Endothelial cell of umbilical vein (primary cell): ENCODE measurements around the gene PRL. TPM values are rescaled to one million over a fixed set of nuclear protein-coding genes. Genes with fewer than 3 reads are reported as not detected.

ENCODE experiments used
- BruUV-seq: library from RNA; stranded (reverse); fragments of 400-500 nt; replicated peaks from 2 replicates; lab custom pipeline; 2021; lab: Mats Ljungman, UMichigan
- CTCF ChIA-PET: fragments of 300-600, 350-600 bp; sonication (Branson Sonifier 250); formaldehyde crosslinking; loops from one replicate; lab custom pipeline; 2021; ENCODE audit warnings: antibody characterized with exemption, inconsistent platforms; lab: Charles Lee
- POLR2A ChIA-PET: fragments of 300-600, 350-600 bp; sonication (Branson Sonifier 250); formaldehyde crosslinking; loops from one replicate; lab custom pipeline; 2021; ENCODE audit warnings: antibody characterized with exemption, inconsistent platforms; lab: Charles Lee
- DNase-seq: peaks from one replicate; pipeline ENCODE4 v3.0.0-alpha.2; 2011; ENCODE audit warnings: low read depth, low spot score
- FAIRE-seq: peaks from 2 replicates; lab custom pipeline; 2011; peaks lifted over from hg19 to GRCh38; lab: Jason Lieb, UNC
- H2AFZ ChIP-seq: 2 replicates; pipeline ENCODE4 v1.6.0; 2012; ENCODE audit warnings: low read depth, low read length, control low read depth, inconsistent platforms
- H3K27ac ChIP-seq: 2 replicates; pipeline ENCODE4 v1.5.1; 2011; ENCODE audit warnings: low read depth, mild to moderate bottlenecking, control low read depth, low read length, moderate library complexity; ENCODE audit not compliant: insufficient read depth
- H3K27me3 ChIP-seq, 2 experiments: 2 replicates each; pipeline versions ENCODE4 v1.6.0 to v1.6.1; 2011; ENCODE audit warnings: low read length in 2 of 2, mixed read lengths in 1 of 2; ENCODE audit not compliant: control insufficient read depth in 2 of 2, insufficient read depth in 2 of 2
- H3K36me3 ChIP-seq, 2 experiments: 2 replicates in 1 of 2; 3 replicates in 1 of 2; pipeline ENCODE4 v1.5.1; 2011; ENCODE audit warnings: low read length in 2 of 2, mild to moderate bottlenecking in 1 of 2, moderate library complexity in 1 of 2; ENCODE audit not compliant: control insufficient read depth in 2 of 2, insufficient read depth in 2 of 2; ENCODE audit errors: extremely low read depth in 1 of 2
- H3K4me1 ChIP-seq: 3 replicates; pipeline ENCODE4 v1.5.1; 2011; ENCODE audit warnings: mild to moderate bottlenecking, low read length; ENCODE audit not compliant: control insufficient read depth, insufficient read depth; ENCODE audit errors: extremely low read depth
- H3K4me2 ChIP-seq: 2 replicates; pipeline ENCODE4 v1.6.1; 2011; ENCODE audit warnings: low read length, control low read depth, mixed read lengths; ENCODE audit not compliant: insufficient read depth
- H3K4me3 ChIP-seq, 3 experiments: fragments of 200-600 bp in 1 of 3; sonication (generic), shearing (Covaris generic) in 1 of 3; replicated peaks in 1 of 3; 2 replicates each; pipeline ENCODE4 v1.5.1; 2011 to 2016; ENCODE audit warnings: control low read depth in 3 of 3, low read length in 3 of 3, mild to moderate bottlenecking in 2 of 3, inconsistent platforms in 1 of 3, low read depth in 1 of 3, moderate library complexity in 1 of 3; ENCODE audit not compliant: insufficient read depth in 1 of 3
- H3K79me2 ChIP-seq: 2 replicates; pipeline ENCODE4 v1.6.0; 2012; ENCODE audit warnings: low read length, inconsistent platforms; ENCODE audit not compliant: control insufficient read depth, insufficient read depth
- H3K9ac ChIP-seq: replicated peaks from 2 replicates; pipeline ENCODE3; 2011; ENCODE audit warnings: low read length, control low read depth; ENCODE audit not compliant: insufficient read depth; ENCODE audit errors: extremely low read depth
- H3K9me1 ChIP-seq: replicated peaks from 3 replicates; pipeline ENCODE4 v1.6.0; 2011; ENCODE audit warnings: mild to moderate bottlenecking, low read length; ENCODE audit not compliant: control insufficient read depth, insufficient read depth; ENCODE audit errors: extremely low read depth
- H3K9me3 ChIP-seq: replicated peaks from 2 replicates; pipeline ENCODE4 v1.5.1; 2012; ENCODE audit warnings: low read length, inconsistent platforms; ENCODE audit not compliant: control insufficient read depth, insufficient read depth
- H4K20me1 ChIP-seq: replicated peaks from 2 replicates; pipeline ENCODE3; 2011; ENCODE audit warnings: mild to moderate bottlenecking, low read length; ENCODE audit not compliant: control insufficient read depth, insufficient read depth; ENCODE audit errors: extremely low read depth
- EZH2 ChIP-seq: IDR thresholded peaks from 2 replicates; pipeline ENCODE4 v1.6.1; 2012; ENCODE audit warnings: borderline replicate concordance, low read depth, mild to moderate bottlenecking, moderate library complexity, low read length, inconsistent platforms; ENCODE audit not compliant: severe bottlenecking
- FOS ChIP-seq: IDR thresholded peaks from 2 replicates; pipeline ENCODE4 v1.6.1; 2011; ENCODE audit warnings: mild to moderate bottlenecking, low read length, moderate library complexity, borderline replicate concordance; ENCODE audit not compliant: insufficient read depth
- GATA2 ChIP-seq: IDR thresholded peaks from 2 replicates; pipeline ENCODE4 v1.7.0; 2011; ENCODE audit warnings: low read depth, mild to moderate bottlenecking, moderate library complexity, mixed read lengths, low read length; ENCODE audit not compliant: insufficient read length, insufficient read depth
- JUN ChIP-seq: IDR thresholded peaks from 2 replicates; pipeline ENCODE4 v1.6.1; 2011; ENCODE audit warnings: borderline replicate concordance, low read depth; ENCODE audit not compliant: insufficient read length, insufficient read depth
- MYC ChIP-seq: IDR thresholded peaks from one replicate; pipeline ENCODE4 v1.6.1; 2011; ENCODE audit warnings: mild to moderate bottlenecking, low read depth, low read length
- POLR2A ChIP-seq: IDR thresholded peaks from 2 replicates; pipeline ENCODE4 v1.6.1; 2012; ENCODE audit warnings: low read depth, mild to moderate bottlenecking, control low read depth, low read length
- POLR2AphosphoS5 ChIP-seq: IDR thresholded peaks from 2 replicates; pipeline ENCODE4 v1.6.1; 2012; ENCODE audit warnings: low read depth, mild to moderate bottlenecking, control low read depth, low read length, moderate library complexity; ENCODE audit not compliant: insufficient read depth
- dilution Hi-C: fragments of 300-500 bp; cut with MboI; formaldehyde crosslinking; loops from one replicate; pipeline ENCODE4 v1.15.0; 2019; ENCODE audit warnings: low sequenced_read_pairs; ENCODE audit not compliant: extremely low pct_ligation_motif_present
- intact Hi-C: fragments of 100-400 bp; cut with micrococcal nuclease; formaldehyde crosslinking; loops from one replicate; pipeline ENCODE4 v1.10.0; 2022
- polyA plus RNA-seq, 4 experiments: library from polyadenylated mRNA; depleted of rRNA in 3 of 4; stranded (reverse) in 3 of 4; unstranded in 1 of 4; fragments of >200 nt; gene quantifications; 2 replicates each; pipeline versions ENCODE4 v1.2.1 to v1.2.3, GENCODE V29; 2011 to 2012; ENCODE audit warnings: missing spikeins in 1 of 4
- total RNA-seq: library from RNA; stranded (reverse); gene quantifications from 2 replicates; pipeline ENCODE4 v1.2.3, GENCODE V29; 2021
- TF ChIP-seq, protein P1 (sequence below), 2 donors: IDR thresholded peaks; 1 replicate in 1 of 2; 2 replicates in 1 of 2; pipeline ENCODE4 v1.5.1; 2011; ENCODE audit warnings: low read length in 2 of 2, mild to moderate bottlenecking in 2 of 2, moderate library complexity in 2 of 2, control low read depth in 1 of 2, inconsistent platforms in 1 of 2, low read depth in 1 of 2; ENCODE audit not compliant: insufficient read depth in 1 of 2; ENCODE audit errors: extremely low read depth in 1 of 2
- TF ChIP-seq, protein P2 (sequence below): IDR thresholded peaks from 2 replicates; pipeline ENCODE4 v1.6.1; 2011; ENCODE audit not compliant: insufficient read depth, insufficient read length

Gene PRL
- total and polyA plus RNA-seq, 2 donors (not counting 3 experiments of a cell fraction or from before 2014, with no cell fraction given): not detected

DNA sequence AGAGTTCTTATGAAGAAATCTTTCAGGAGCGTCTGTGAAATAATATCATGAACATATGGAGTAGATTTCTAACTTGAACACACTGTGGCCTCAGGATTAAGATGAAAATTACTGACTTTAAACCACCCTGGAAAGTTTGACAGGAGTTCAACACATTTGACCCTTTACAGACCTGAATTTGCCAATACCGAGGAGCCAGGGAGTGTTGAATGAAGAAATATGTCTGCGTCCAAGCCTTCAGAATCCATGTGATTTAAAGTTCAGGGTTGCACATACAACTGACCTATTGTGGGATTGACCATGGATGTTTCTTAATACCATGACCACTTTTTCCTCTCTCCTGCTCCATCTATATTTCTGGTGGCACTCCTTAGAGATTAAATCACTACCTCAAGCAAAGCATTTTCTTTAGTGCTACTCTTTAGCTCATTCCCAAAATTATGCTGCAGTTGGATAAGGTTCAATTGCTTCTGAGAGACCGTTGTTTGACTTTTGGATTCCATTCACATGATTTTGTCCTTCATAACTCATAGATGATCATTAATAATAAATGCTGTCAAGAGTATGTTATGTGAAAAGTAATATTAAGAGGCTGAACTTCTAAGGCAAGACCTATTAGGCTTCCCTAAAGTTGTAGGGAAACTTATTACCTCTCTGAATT, 57.4 kb downstream of the PRL start:
- Histone ChIP-seq H3K9me3 (no peaks in the 10 kb centered on the region), H4K20me1 (no peaks in the 10 kb centered on the region), H3K4me3 (no peak overlapping the region), H3K9me1 (no peaks in the 10 kb centered on the region), H3K36me3 (no peaks in the 10 kb centered on the region), H3K4me1 (no peaks in the 10 kb centered on the region), H2AFZ (no peak overlapping the region), H3K79me2 (no peaks in the 10 kb centered on the region), H3K9ac (no peak overlapping the region), H3K4me2 (no peak overlapping the region), H3K27ac (no peak overlapping the region), H3K27me3 (no peaks in the 10 kb centered on the region)
- FAIRE-seq: no peak
- CTCF ChIA-PET: no interaction called here
- TF ChIP-seq EZH2 (no peak), POLR2A (no peak), GATA2 (no peak), POLR2AphosphoS5 (no peak), JUN (no peak), MYC (no peak), FOS (no peak)
- TF ChIP-seq, protein P1, sequence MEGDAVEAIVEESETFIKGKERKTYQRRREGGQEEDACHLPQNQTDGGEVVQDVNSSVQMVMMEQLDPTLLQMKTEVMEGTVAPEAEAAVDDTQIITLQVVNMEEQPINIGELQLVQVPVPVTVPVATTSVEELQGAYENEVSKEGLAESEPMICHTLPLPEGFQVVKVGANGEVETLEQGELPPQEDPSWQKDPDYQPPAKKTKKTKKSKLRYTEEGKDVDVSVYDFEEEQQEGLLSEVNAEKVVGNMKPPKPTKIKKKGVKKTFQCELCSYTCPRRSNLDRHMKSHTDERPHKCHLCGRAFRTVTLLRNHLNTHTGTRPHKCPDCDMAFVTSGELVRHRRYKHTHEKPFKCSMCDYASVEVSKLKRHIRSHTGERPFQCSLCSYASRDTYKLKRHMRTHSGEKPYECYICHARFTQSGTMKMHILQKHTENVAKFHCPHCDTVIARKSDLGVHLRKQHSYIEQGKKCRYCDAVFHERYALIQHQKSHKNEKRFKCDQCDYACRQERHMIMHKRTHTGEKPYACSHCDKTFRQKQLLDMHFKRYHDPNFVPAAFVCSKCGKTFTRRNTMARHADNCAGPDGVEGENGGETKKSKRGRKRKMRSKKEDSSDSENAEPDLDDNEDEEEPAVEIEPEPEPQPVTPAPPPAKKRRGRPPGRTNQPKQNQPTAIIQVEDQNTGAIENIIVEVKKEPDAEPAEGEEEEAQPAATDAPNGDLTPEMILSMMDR (IDR thresholded peaks at IDR 0.05; ENCODE audit: extremely low read depth in 1 of 2, insufficient read depth in 1 of 2, low read depth in 1 of 2, low read length in 2 of 2): no peak
- TF ChIP-seq, protein P2, sequence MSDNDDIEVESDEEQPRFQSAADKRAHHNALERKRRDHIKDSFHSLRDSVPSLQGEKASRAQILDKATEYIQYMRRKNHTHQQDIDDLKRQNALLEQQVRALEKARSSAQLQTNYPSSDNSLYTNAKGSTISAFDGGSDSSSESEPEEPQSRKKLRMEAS: no peak
- dilution Hi-C loops (no loop called here), intact Hi-C loops (no loop called here)
- POLR2A ChIA-PET: no interaction called here
- no TSS peak for BruUV-seq
- DNase-seq: no peak
